H9 (cell line): Measurements from ENCODE around the gene KRT1. TPM values are rescaled to one million over a fixed set of nuclear protein-coding genes. Genes with fewer than 3 reads are reported as not detected.

Experiments used
- DNase-seq: peaks from one replicate; pipeline ENCODE4 v3.0.0-alpha.2; 2017
- H2AFZ ChIP-seq: one replicate; pipeline ENCODE4 v1.6.1; 2013; ENCODE audit warnings: mild to moderate bottlenecking, low read length, control low read depth, moderate library complexity
- H2AK5ac ChIP-seq: 2 replicates; pipeline ENCODE4 v1.6.1; 2013; ENCODE audit warnings: low read length, control low read depth, mixed read lengths; ENCODE audit not compliant: insufficient read length
- H2BK120ac ChIP-seq: one replicate; pipeline ENCODE4 v1.6.1; 2013; ENCODE audit warnings: low read depth, mild to moderate bottlenecking, low read length, control low read depth, inconsistent platforms; ENCODE audit not compliant: poor library complexity, severe bottlenecking
- H2BK12ac ChIP-seq: 2 replicates; pipeline ENCODE4 v1.6.1; 2013; ENCODE audit warnings: low read length, control low read depth, mixed read lengths, low read depth; ENCODE audit not compliant: insufficient read length
- H2BK15ac ChIP-seq: 2 replicates; pipeline ENCODE4 v1.6.1; 2013; ENCODE audit warnings: low read depth, low read length, control low read depth
- H2BK20ac ChIP-seq: one replicate; pipeline ENCODE4 v1.6.1; 2013; ENCODE audit warnings: low read depth, mild to moderate bottlenecking, low read length, control low read depth, inconsistent platforms; ENCODE audit not compliant: poor library complexity, severe bottlenecking
- H2BK5ac ChIP-seq: 2 replicates; pipeline ENCODE4 v1.6.1; 2013; ENCODE audit warnings: low read length, control low read depth, mixed read lengths; ENCODE audit not compliant: insufficient read length
- H3K14ac ChIP-seq: 2 replicates; pipeline ENCODE4 v1.6.1; 2013; ENCODE audit warnings: low read length, control low read depth; ENCODE audit not compliant: insufficient read depth
- H3K18ac ChIP-seq: 2 replicates; pipeline ENCODE4 v1.6.1; 2013; ENCODE audit warnings: low read depth, mild to moderate bottlenecking, mixed read lengths, low read length, control low read depth; ENCODE audit not compliant: insufficient read length
- H3K23ac ChIP-seq: 2 replicates; pipeline ENCODE4 v1.6.1; 2013; ENCODE audit warnings: low read length, control low read depth, mixed read lengths, low read depth; ENCODE audit not compliant: insufficient read length
- H3K23me2 ChIP-seq: 2 replicates; pipeline ENCODE4 v1.6.1; 2013; ENCODE audit warnings: low read depth, mild to moderate bottlenecking, mixed read lengths, low read length, control low read depth; ENCODE audit not compliant: insufficient read length, poor library complexity, severe bottlenecking
- H3K27ac ChIP-seq: 2 replicates; pipeline ENCODE4 v1.5.1; 2013; ENCODE audit warnings: low read length, control low read depth, mixed read lengths, low read depth; ENCODE audit not compliant: insufficient read length
- H3K27me3 ChIP-seq: 2 replicates; pipeline ENCODE4 v1.6.1; 2013; ENCODE audit warnings: low read length, control low read depth, inconsistent platforms; ENCODE audit not compliant: insufficient read depth
- H3K4ac ChIP-seq: 2 replicates; pipeline ENCODE4 v1.6.1; 2013; ENCODE audit warnings: low read depth, mild to moderate bottlenecking, control low read depth, inconsistent platforms, low read length, moderate library complexity
- H3K4me1 ChIP-seq: 2 replicates; pipeline ENCODE4 v1.6.1; 2013; ENCODE audit warnings: low read length, control low read depth, inconsistent platforms; ENCODE audit not compliant: insufficient read depth
- H3K4me2 ChIP-seq: 2 replicates; pipeline ENCODE4 v1.6.1; 2013; ENCODE audit warnings: low read length, control low read depth, mixed read lengths; ENCODE audit not compliant: insufficient read length, insufficient read depth
- H3K56ac ChIP-seq: 2 replicates; pipeline ENCODE4 v1.6.1; 2013; ENCODE audit warnings: low read depth, mild to moderate bottlenecking, mixed read lengths, low read length, control low read depth; ENCODE audit not compliant: insufficient read length
- H3K79me1 ChIP-seq: 2 replicates; pipeline ENCODE4 v1.6.1; 2013; ENCODE audit warnings: low read depth, mild to moderate bottlenecking, moderate library complexity, low read length, control low read depth, inconsistent platforms; ENCODE audit not compliant: insufficient read depth, poor library complexity, severe bottlenecking
- H3K79me2 ChIP-seq: 2 replicates; pipeline ENCODE4 v1.6.1; 2013; ENCODE audit warnings: low read length, control low read depth, inconsistent platforms; ENCODE audit not compliant: insufficient read depth
- H3K9ac ChIP-seq: 2 replicates; pipeline ENCODE4 v1.6.1; 2013; ENCODE audit warnings: low read length, control low read depth, mixed read lengths; ENCODE audit not compliant: insufficient read length; ENCODE audit errors: extremely low read depth
- H3K9me3 ChIP-seq: one replicate; pipeline ENCODE4 v1.6.1; 2013; ENCODE audit warnings: low read depth, low read length, inconsistent platforms; ENCODE audit not compliant: control insufficient read depth
- H3T11ph ChIP-seq: one replicate; pipeline ENCODE4 v1.6.1; 2013; ENCODE audit warnings: mild to moderate bottlenecking, low read length, control low read depth, inconsistent platforms
- H4K20me1 ChIP-seq: one replicate; pipeline ENCODE4 v1.6.1; 2013; ENCODE audit not compliant: control insufficient read depth, insufficient read length, insufficient read depth
- H4K5ac ChIP-seq: 2 replicates; pipeline ENCODE4 v1.6.1; 2013; ENCODE audit warnings: low read depth, mild to moderate bottlenecking, mixed read lengths, low read length, control low read depth; ENCODE audit not compliant: insufficient read length
- H4K8ac ChIP-seq: replicated peaks from 2 replicates; pipeline ENCODE4 v1.6.1; 2013; ENCODE audit warnings: low read length, control low read depth, mixed read lengths, low read depth; ENCODE audit not compliant: insufficient read length
- H4K91ac ChIP-seq: 2 replicates; pipeline ENCODE4 v1.6.1; 2013; ENCODE audit warnings: low read depth, mild to moderate bottlenecking, moderate library complexity, mixed read lengths, low read length, control low read depth; ENCODE audit not compliant: insufficient read length
- H3K27ac Mint-ChIP-seq, 3 experiments: 2 replicates in 2 of 3; 3 replicates in 1 of 3; pipeline ENCODE4 v1.8.0; 2020 to 2021; ENCODE audit warnings: mixed read lengths in 3 of 3, mild to moderate bottlenecking in 1 of 3, moderate library complexity in 1 of 3
- H3K27me3 Mint-ChIP-seq: 2 replicates; pipeline ENCODE4 v1.8.0; 2021; ENCODE audit warnings: low read depth, mild to moderate bottlenecking, moderate library complexity, mixed read lengths
- H3K36me3 Mint-ChIP-seq, 3 experiments: 2 replicates in 2 of 3; 3 replicates in 1 of 3; pipeline ENCODE4 v1.8.0; 2020 to 2021; ENCODE audit warnings: low read depth in 3 of 3, mixed read lengths in 3 of 3; ENCODE audit not compliant: insufficient read depth in 1 of 3
- H3K4me1 Mint-ChIP-seq, 2 experiments: 2 replicates each; pipeline ENCODE4 v1.8.0; 2020; ENCODE audit warnings: mixed read lengths in 2 of 2
- H3K4me3 Mint-ChIP-seq, 2 experiments: 2 replicates in 1 of 2; 3 replicates in 1 of 2; pipeline ENCODE4 v1.8.0; 2020 to 2021; ENCODE audit warnings: mild to moderate bottlenecking in 2 of 2, mixed read lengths in 2 of 2, moderate library complexity in 1 of 2
- H3K9me3 Mint-ChIP-seq, 2 experiments: 2 replicates in 1 of 2; 3 replicates in 1 of 2; pipeline ENCODE4 v1.8.0; 2020; ENCODE audit warnings: mild to moderate bottlenecking in 2 of 2, mixed read lengths in 2 of 2, moderate library complexity in 1 of 2
- CTCF ChIP-seq: fragments of 200-600 bp; sonication (generic); conservative IDR thresholded peaks from 3 replicates; pipeline ENCODE4 v1.8.0; 2021; ENCODE audit warnings: antibody characterized with exemption, mild to moderate bottlenecking
- WGBS: extraction: QIAGEN DNeasy Blood & Tissue Kit; methylation state at CpG from one replicate; pipeline ENCODE4 v1.1.7; 2013; ENCODE audit warnings: missing lambda C conversion rate, low lambda C conversion rate, mixed read lengths; ENCODE audit not compliant: insufficient read length; ENCODE audit errors: extremely low coverage; 5-methylcytosine and 5-hydroxymethylcytosine counted together
- total RNA-seq: library from RNA; stranded (reverse); gene quantifications from 2 replicates; pipeline ENCODE4 v1.2.1, GENCODE V29; 2021

The KRT1 gene
- total RNA-seq, 1 experiment from 2014 or later = not detected

DNA sequence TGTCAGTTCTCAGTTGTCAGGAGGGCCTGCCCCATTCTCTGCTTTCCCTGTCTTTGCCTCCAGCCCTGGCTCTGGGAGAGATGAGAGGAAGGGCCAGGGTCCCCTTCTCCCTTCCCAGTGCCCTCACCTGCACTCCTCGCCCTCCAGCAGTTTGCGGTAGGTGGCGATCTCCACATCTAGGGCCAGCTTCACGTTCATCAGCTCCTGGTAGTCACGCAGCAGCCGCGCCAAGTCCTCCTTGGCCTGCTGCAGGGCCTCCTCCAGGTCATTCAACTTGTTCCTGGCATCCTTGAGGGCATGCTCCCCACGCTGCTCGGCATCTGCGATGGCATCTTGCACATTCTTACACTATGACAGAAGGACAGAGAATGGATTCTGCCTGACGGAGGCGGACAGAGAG, 33.6 kb downstream of the KRT1 start:
- Histone ChIP-seq H2BK20ac (no peak overlapping the region), H3K9me3 (no peaks in the 10 kb centered on the region), H2AFZ (no peak overlapping the region), H2BK12ac (no peak overlapping the region), H3K18ac (no peak overlapping the region), H3K79me1 (no peaks in the 10 kb centered on the region), H2AK5ac (no peak overlapping the region), H3K4me1 (no peaks in the 10 kb centered on the region), H3K27me3 (no peaks in the 10 kb centered on the region), H3K79me2 (no peaks in the 10 kb centered on the region), H3T11ph (no peak overlapping the region), H4K5ac (no peak overlapping the region), H3K9ac (no peak overlapping the region), H3K23me2 (no peaks in the 10 kb centered on the region), H3K27ac (no peak overlapping the region), H2BK5ac (no peak overlapping the region), H3K14ac (no peak overlapping the region), H3K56ac (no peak overlapping the region), H4K20me1 (no peaks in the 10 kb centered on the region), H4K91ac (no peak overlapping the region), H2BK120ac (no peak overlapping the region), H3K4ac (no peak overlapping the region), H3K4me2 (no peak overlapping the region), H3K23ac (no peak overlapping the region), H2BK15ac (no peak overlapping the region), H4K8ac (no peak overlapping the region)
- no peak overlapping the region for H3K4me3 Mint-ChIP-seq
- DNase-seq = peak; percentile 54
- no peak overlapping the region for H3K27ac Mint-ChIP-seq
- H3K9me3 Mint-ChIP-seq = peaks cover 0 to under 1% of the 10 kb centered on the region in 2 experiments; a peak in 1 of 5 replicates
- peak; percentile 41; the same call in 2 of the 3 replicates for TF ChIP-seq CTCF
- no peaks in the 10 kb centered on the region for H3K36me3 Mint-ChIP-seq
- no CpG with 5 or more reads among the region's 12 CpGs for WGBS
- H3K27me3 Mint-ChIP-seq = peaks cover 25% of the 10 kb centered on the region
- H3K4me1 Mint-ChIP-seq = peaks cover 0 to 2% of the 10 kb centered on the region in 2 experiments; a peak in 1 of 4 replicates
